Measurements from ENCODE around the gene PLXNB1.
"Not testable (repeated sequence)": the region's sequence is repeated elsewhere in the genome, so short reads cannot be mapped to it uniquely, and the experiment has no call there.

Gene PLXNB1

GRCh38 chr3:48404440-48405342, 25.2 kb downstream of the PLXNB1 start:
- no peak for DNase-seq (ENCODE audit: low read depth)

GRCh38 chr3:48403533-48404439, 26.1 kb downstream of the PLXNB1 start:
- no peak for DNase-seq (ENCODE audit: low read depth)

GRCh38 chr3:48402907-48403306, 27.0 kb downstream of the PLXNB1 start:
- no peak for DNase-seq (ENCODE audit: low read depth)

- no peak for DNase-seq (ENCODE audit: low read depth)
Observed at GRCh38 chr3:48402281-48402732, 27.6 kb downstream of the PLXNB1 start.

- not testable (repeated sequence) for DNase-seq (ENCODE audit: low read depth)
Observed at GRCh38 chr3:48401434-48401901, 28.4 kb downstream of the PLXNB1 start.

GRCh38 chr3:48400824-48401433, 29.0 kb downstream of the PLXNB1 start:
- peak; percentile 33 for DNase-seq (ENCODE audit: low read depth)

GRCh38 chr3:48399387-48400172, 30.3 kb downstream of the PLXNB1 start:
- no peak for DNase-seq (ENCODE audit: low read depth)

GRCh38 chr3:48398701-48399386, 31.0 kb downstream of the PLXNB1 start:
- DNase-seq (ENCODE audit: low read depth) = no peak

GRCh38 chr3:48397767-48398681, 31.9 kb downstream of the PLXNB1 start:
- DNase-seq (ENCODE audit: low read depth) = no peak

- DNase-seq (ENCODE audit: low read depth) = no peak
Observed at GRCh38 chr3:48395714-48396113, 34.2 kb downstream of the PLXNB1 start.

GRCh38 chr3:48394391-48394790, 35.5 kb downstream of the PLXNB1 start:
- no peak for DNase-seq (ENCODE audit: low read depth)

GRCh38 chr3:48388966-48389365, 40.9 kb downstream of the PLXNB1 start:
- DNase-seq (ENCODE audit: low read depth) = no peak

- DNase-seq (ENCODE audit: low read depth) = no peak
Observed at GRCh38 chr3:48387634-48388033, 42.3 kb downstream of the PLXNB1 start.

- DNase-seq (ENCODE audit: low read depth) = no peak
Observed at GRCh38 chr3:48372862-48373435, 56.9 kb downstream of the PLXNB1 start.

- DNase-seq (ENCODE audit: low read depth) = no peak
Observed at GRCh38 chr3:48372377-48372770, 57.5 kb downstream of the PLXNB1 start.

GRCh38 chr3:48371651-48372376, 58.1 kb downstream of the PLXNB1 start, which contains the start of gene FBXW12:
Gene FBXW12, plus strand, starts transcription at chr3:48372219. Its CDS starts 549 bp downstream, at chr3:48372768.
- DNase-seq (ENCODE audit: low read depth) = no peak

GRCh38 chr3:48370333-48370713, 59.6 kb downstream of the PLXNB1 start:
- no peak for DNase-seq (ENCODE audit: low read depth)

- no peak for DNase-seq (ENCODE audit: low read depth)
Observed at GRCh38 chr3:48369693-48370332, 60.1 kb downstream of the PLXNB1 start.

Measured in activated T-cell treated with anti-CD3 and anti-CD28 coated beads for 48 hours (primary cell).